GM12864 (cell line): ENCODE results near the gene GNPDA1.
A peak's percentile ranks its signal among the peaks of the same experiment; 100 is the strongest.
"Not testable (repeated sequence)": the region's sequence is repeated elsewhere in the genome, so short reads cannot be mapped to it uniquely, and the experiment has no call there.

Source experiments
- DNase-seq: peaks from one replicate; pipeline ENCODE4 v3.0.0-alpha.2; 2011; ENCODE audit warnings: low read depth
- H3K4me3 ChIP-seq: 2 replicates; pipeline ENCODE4 v1.5.1; 2011; ENCODE audit warnings: mild to moderate bottlenecking, low read depth, low read length, control low read depth
- TF ChIP-seq, protein P1 (sequence below): IDR thresholded peaks from 2 replicates; pipeline ENCODE4 v1.5.1; 2011; ENCODE audit warnings: low read depth, mild to moderate bottlenecking, moderate library complexity, low read length, control low read depth, inconsistent platforms; ENCODE audit errors: missing control alignments

The GNPDA1 gene

GRCh38 chr5:142012792-142013388, at the start of gene GNPDA1:
TSS of gene GNPDA1 (minus strand) at chr5:142013027. CDS start at chr5:142012035, 992 bp downstream.
- H3K4me3 ChIP-seq = peak within 1 kb of the TSS; percentile 24
- TF ChIP-seq, protein P1, sequence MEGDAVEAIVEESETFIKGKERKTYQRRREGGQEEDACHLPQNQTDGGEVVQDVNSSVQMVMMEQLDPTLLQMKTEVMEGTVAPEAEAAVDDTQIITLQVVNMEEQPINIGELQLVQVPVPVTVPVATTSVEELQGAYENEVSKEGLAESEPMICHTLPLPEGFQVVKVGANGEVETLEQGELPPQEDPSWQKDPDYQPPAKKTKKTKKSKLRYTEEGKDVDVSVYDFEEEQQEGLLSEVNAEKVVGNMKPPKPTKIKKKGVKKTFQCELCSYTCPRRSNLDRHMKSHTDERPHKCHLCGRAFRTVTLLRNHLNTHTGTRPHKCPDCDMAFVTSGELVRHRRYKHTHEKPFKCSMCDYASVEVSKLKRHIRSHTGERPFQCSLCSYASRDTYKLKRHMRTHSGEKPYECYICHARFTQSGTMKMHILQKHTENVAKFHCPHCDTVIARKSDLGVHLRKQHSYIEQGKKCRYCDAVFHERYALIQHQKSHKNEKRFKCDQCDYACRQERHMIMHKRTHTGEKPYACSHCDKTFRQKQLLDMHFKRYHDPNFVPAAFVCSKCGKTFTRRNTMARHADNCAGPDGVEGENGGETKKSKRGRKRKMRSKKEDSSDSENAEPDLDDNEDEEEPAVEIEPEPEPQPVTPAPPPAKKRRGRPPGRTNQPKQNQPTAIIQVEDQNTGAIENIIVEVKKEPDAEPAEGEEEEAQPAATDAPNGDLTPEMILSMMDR = peak; percentile 3
- no peak for DNase-seq

- no peak for DNase-seq
- TF ChIP-seq, protein P1 = no peak
- H3K4me3 ChIP-seq = no peak overlapping the region
Measured at GRCh38 chr5:142059304-142059940, 46.6 kb upstream of the GNPDA1 start.

- TF ChIP-seq, protein P1 = no peak
Measured at GRCh38 chr5:142057697-142058056, 44.9 kb upstream of the GNPDA1 start.

GRCh38 chr5:142056816-142057696, 44.2 kb upstream of the GNPDA1 start:
- TF ChIP-seq, protein P1 = no peak
- no peak overlapping the region for H3K4me3 ChIP-seq

More at GRCh38 chr5:142057697-142058056, 44.9 kb upstream of the GNPDA1 start:
- DNase-seq = no peak
- H3K4me3 ChIP-seq = no peak overlapping the region

GRCh38 chr5:142055301-142055700, 42.5 kb upstream of the GNPDA1 start:
- no peak for DNase-seq
- TF ChIP-seq, protein P1 = no peak
- no peak overlapping the region for H3K4me3 ChIP-seq

More at GRCh38 chr5:142056816-142057696, 44.2 kb upstream of the GNPDA1 start:
- no peak for DNase-seq

GRCh38 chr5:142053426-142054151, 40.8 kb upstream of the GNPDA1 start:
- DNase-seq = no peak

GRCh38 chr5:142052026-142052425, 39.2 kb upstream of the GNPDA1 start:
- H3K4me3 ChIP-seq, DNase-seq: not testable (repeated sequence)

More at GRCh38 chr5:142053426-142054151, 40.8 kb upstream of the GNPDA1 start:
- TF ChIP-seq, protein P1 = no peak
- no peak overlapping the region for H3K4me3 ChIP-seq
